GM19043 (cell line): ENCODE data around the gene UCP3.
A peak's percentile ranks its signal among the peaks of the same experiment; 100 is the strongest.

ENCODE experiments used
- ATAC-seq: cut with Tn5 transposase; IDR thresholded peaks from one replicate; pipeline ENCODE4 v1.9.1; 2021; ENCODE audit warnings: low read depth; ENCODE audit not compliant: unreplicated experiment

UCP3 gene

DNA sequence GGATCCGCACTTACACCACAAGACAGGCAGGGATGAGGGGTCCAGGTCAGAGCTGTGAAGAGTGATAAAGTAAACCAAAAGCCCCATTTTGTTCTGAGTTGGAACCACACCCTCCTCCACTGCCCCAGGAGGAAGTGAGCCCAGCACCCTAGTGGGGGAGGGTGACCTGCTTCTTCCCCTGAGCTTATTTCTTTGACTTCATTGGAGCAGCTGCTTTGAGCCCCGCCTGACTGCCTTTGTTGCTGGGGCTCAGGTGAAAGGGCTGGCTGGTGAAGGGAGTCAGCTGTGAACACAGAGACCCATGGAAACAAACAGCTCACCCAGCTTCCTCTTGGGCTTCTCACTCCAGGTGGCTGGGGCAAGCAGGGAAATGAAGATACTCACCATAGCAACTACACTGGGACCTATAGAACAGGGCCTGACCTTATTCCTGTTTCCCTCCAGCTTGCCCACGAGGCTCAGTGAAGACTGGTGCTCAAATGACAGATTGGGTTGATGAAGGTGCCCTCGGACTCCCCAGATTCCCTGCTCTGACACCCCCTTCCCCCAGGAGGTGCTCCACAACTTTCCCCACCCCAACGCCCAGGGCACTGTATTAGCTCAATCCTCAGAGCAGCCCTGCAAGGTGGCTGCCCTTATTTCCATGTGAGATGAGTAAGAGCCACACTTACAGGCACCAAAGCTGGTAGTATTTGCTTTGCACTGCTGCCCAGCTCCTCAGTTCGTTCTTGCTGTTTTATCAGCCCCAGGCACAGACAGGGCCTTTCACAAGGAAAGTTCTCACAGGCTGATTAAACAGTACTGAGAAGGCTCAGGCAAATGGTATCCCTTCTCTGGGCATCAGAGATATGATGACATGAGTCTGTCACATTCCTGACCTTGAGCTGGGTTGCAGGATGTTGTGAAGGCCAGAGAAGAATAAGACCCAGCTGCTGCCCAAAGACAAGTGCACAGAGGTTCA is 28.6 kb downstream of the UCP3 start:
- ATAC-seq: peak; percentile 46

GRCh38 chr11:73978576-73979086 is 30.3 kb downstream of the UCP3 start:
- no peak for ATAC-seq

DNA sequence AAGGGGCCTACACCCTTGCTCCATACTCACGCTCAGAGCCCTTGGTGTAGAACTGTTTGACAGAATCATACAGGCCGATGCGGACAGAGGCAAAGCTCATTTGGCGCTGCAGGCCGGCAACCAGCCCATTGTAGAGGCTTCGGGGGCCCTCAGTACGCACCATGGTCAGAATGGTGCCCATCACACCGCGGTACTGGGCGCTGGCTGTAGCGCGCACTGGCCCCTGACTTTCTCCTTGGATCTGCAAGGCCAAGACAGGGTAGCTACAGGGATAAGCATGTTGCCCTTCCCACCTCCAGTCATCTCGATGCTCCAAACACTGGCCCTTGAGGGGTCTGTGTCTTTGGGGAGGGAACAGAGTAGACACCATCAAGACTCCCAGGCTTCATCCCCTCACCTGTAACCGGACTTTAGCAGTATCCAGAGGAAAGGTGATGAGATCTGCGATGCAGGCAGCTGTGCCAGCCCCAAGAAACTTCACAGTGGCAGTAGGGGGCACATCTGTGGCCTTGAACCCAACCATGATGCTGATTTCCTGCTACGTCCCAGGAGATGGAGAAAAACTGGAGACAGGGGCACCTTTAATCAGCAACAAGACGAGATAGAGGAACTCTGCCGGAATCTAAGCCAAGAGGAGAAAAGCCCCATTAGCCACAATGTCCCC is 30.9 kb downstream of the UCP3 start:
- ATAC-seq: no peak

- ATAC-seq: no peak
These were observed 32.3 kb downstream of the UCP3 start for GRCh38 chr11:73976451-73977151.

DNA sequence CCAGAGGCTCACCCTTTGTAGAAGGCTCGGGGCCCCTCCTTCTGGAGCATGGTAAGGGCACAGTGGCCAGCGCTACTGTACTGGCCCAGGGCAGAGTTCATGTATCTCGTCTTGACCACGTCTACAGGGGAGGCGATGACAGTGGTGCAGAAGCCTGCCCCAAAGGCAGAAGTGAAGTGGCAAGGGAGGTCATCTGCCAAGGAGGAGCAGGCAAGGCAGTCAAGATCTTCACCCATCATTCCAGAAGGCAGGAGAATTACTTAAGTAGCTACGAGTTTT is 33.5 kb downstream of the UCP3 start:
- ATAC-seq: no peak

DNA sequence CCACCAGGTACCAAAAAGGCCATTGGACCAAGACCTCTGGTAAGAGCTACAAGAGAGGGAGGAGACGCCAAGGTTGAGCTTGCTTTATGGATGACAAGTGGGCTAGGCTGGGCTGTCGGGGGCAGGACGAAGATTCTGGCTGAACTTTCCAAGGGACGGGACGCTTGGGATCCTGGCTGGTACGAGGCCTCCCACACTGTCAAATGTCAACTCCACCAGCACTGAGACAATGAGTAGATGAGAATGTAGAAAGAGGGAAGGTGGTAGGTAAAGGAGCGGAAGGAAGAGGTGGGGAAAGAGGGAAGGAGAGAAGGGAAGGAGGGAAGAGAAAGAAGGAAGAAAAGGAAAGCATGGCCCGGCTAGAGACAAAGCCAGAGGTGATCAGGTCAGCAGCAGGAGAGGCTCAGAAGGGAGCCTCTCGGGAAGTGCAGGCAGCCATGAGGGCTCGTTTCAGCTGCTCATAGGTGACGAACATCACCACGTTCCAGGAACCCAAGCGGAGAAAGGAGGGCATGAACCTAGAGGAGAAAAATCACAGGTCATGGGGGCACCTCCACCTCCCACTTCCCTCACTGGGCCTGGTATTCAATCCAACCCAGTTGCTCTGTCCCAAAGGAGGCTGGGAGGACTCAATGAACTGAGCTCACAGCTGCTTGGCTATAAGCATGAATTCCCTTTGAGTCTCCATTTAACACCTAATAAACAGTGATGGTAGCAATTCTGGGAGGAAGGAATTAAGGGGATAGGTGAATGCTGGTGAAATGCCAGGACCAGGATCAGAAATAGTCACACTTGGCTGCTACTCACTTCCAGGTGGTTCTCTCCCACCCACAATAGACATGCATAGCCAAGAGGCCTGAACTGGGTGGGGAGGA is 34.0 kb downstream of the UCP3 start:
- ATAC-seq: no peak

- no peak for ATAC-seq
These were observed 36.0 kb downstream of the UCP3 start for GRCh38 chr11:73972620-73973449.

- no peak for ATAC-seq
These were observed 36.7 kb downstream of the UCP3 start for GRCh38 chr11:73972187-73972586.

GRCh38 chr11:73971175-73971719 is 37.6 kb downstream of the UCP3 start:
- ATAC-seq: no peak

DNA sequence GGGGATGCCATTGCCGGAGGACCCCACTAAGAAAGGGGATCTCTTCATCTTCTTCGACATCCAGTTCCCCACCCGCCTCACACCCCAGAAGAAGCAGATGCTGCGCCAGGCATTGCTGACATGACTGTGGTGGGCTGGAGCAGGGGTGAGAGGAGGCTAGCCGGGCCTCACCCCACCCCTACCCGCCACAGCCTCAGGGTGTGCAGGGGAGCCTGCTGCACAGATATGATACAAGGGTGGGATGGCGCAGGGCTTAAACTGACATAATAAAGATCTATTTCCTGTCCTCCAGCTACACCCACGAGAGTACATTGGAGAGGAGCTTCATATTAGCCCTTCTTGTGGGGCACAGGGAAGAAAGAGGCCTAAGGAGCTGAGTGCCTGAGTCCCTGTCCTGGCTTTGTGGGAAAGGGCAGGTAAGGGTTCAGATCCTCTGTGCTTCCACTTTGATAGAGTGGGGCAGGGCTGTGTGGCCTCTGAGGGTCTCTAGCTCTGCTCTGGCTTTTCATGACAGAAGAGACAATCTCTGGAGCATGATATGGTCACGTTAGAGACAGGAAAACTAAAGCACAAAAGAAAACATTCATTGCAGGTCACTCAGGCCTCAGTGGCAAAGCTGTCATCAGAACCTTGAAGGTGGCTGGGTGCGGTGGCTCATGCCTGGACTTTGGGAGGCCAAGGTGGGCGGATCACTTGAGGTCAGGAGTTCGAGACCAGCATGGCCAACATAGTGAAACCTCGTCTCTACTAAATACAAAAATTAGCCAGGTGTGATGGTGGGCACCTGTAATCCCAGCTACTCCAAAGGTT is 38.7 kb downstream of the UCP3 start:
- ATAC-seq: no peak

DNA sequence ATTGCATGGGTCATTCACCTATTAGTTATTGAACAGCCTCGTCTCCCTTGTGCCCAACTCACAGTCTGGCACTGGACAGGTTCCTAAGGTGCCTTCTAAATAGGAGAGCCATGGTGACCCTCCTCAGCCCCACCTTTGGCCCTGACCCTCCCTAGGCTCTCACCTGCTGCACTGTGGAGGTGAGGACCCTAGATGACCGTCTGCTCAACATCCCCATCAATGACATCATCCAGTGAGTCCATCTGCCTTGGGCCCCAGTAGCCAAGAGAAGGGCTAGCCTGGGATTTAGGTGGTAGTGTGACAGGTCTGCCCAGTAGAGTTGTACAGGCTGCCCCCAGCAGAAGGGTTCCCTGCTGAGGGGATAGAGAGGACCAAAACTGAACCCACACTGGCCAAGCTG is 39.8 kb downstream of the UCP3 start:
- ATAC-seq: no peak

- no peak for ATAC-seq
These were observed 40.4 kb downstream of the UCP3 start for GRCh38 chr11:73968356-73968966.

GRCh38 chr11:73965764-73966121 is 43.1 kb downstream of the UCP3 start:
- no peak for ATAC-seq

DNA sequence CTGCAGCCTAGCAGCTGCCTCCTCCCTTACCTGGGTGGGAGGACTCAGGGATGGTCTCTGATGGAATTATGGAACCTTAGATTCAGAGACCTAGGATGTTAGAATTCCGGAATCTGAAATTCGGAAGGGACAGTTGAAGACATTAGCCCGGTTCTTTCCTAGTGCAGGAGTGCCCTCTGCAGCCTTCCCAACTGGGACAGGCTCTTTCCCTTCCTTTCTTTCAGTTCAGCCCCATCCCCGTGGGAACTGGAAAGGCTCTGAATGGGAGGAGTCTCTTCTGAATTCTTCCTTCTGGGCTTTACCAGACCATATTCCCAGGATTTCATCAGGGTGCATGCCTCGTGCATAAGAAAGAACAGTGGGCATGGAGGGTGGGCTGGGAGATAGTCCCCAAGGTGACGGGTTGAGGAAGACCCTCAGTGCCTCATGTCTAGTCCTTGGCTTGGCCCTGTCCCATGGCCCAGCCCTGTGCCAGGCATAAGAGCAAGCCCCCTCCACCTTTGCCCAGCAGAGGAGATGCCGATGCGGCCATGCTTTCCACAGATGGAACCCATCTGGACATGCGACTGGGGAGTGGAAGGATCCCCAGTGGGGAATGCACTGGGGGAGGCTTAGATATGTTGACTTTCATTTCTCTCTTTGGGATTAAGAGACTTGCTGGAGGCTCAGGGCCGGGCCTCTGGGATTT is 43.7 kb downstream of the UCP3 start:
- no peak for ATAC-seq

GRCh38 chr11:73963861-73964260 is 45.0 kb downstream of the UCP3 start:
- ATAC-seq: no peak

DNA sequence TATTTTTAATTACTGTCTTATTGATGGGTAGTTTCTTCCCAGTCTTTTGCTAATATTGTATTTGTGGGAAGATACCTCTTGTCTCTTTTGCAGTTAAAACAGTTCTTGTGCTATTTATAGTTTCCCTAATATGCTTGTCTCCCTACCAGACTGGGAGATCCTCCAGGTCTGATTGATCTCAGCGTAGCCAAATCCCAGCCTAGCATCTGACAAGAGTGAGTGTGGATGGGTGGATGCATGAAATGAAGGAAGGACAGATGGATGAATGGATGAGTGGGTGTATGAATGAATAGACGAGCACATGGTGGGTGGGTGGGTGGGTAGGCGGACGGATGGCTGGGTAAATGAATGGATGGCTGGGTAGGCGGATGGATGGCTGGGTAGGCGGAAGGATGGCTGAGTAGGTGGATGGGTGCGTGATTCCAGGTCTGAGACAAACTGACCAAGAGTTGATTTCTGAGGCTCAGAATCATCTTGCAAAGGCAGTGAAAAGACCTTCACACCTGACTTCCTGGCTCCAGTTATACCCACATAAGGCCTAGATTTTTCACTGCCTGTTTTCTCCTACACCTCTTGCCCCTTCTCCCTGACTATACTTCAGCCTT is 46.7 kb downstream of the UCP3 start:
- ATAC-seq: no peak

DNA sequence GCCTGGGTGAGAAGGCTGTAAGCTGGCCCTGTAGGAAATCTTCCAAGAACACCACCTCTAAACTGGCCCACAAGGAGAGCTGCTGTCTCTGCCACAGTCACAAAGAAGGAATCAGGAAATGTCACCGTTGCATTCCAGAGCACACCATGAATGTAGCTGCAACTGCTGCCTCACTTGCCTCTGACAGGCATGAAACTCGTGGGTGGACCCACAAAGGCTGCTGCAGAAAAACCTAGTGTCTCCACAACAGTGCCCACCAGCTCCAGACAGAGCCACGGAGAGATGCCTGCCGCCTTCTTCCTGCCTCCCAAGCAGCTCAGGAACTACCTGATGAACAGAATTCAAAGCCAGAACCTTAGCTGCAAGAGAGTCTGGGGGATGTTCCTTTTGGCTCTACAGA is 47.6 kb downstream of the UCP3 start:
- ATAC-seq: no peak
